PC-9 (cell line): ENCODE measurements around the gene NUP133.

Source experiments
- CTCF ChIP-seq: fragments of 200-600 bp; sonication (generic); conservative IDR thresholded peaks from 2 replicates; pipeline ENCODE4 v1.6.1; 2017; ENCODE audit warnings: mixed run types, antibody characterized with exemption, mild to moderate bottlenecking, moderate library complexity
- EZH2 ChIP-seq: fragments of 200-600 bp; sonication (generic); IDR thresholded peaks from 2 replicates; pipeline ENCODE4 v1.8.0; 2017; ENCODE audit warnings: antibody characterized with exemption, low read depth

GRCh38 chr1:229434005-229434640 lies 74.0 kb downstream of the NUP133 start, which contains the start of gene ACTA1:
- TF ChIP-seq CTCF (no peak), EZH2 (no peak)
